Peyer's patch (tissue), 4 donors: ENCODE results near the gene PHLDB3. TPM values are rescaled to one million over a fixed set of nuclear protein-coding genes. Genes with fewer than 3 reads are reported as not detected.

Experiments used
- DNase-seq, 3 donors: peaks; one replicate each; pipeline ENCODE4 v3.0.0-alpha.2; 2017 to 2019
- H3K27ac ChIP-seq, 4 donors: fragments of 200-600 bp; sonication (generic); one replicate each; pipeline ENCODE4 v1.5.1; 2016 to 2019
- H3K27me3 ChIP-seq, 2 donors: fragments of 200-600 bp; sonication (generic); one replicate each; pipeline ENCODE4 v1.5.1; 2019
- H3K36me3 ChIP-seq, 3 donors: fragments of 200-600 bp; sonication (generic); one replicate each; pipeline ENCODE4 v1.5.1; 2016 to 2019
- H3K4me1 ChIP-seq, 4 donors: fragments of 200-600 bp; sonication (generic); one replicate each; pipeline ENCODE4 v1.5.1; 2016 to 2019
- H3K4me3 ChIP-seq, 4 donors: fragments of 200-600 bp; sonication (generic); 1 replicate in 3 of 4; 2 replicates in 1 of 4; pipeline ENCODE4 v1.5.1; 2016 to 2019; ENCODE audit warnings: mild to moderate bottlenecking in 1 of 4
- H3K9me3 ChIP-seq, 4 donors: fragments of 200-600 bp; sonication (generic); one replicate each; pipeline ENCODE4 v1.5.1; 2016 to 2019; ENCODE audit warnings: mild to moderate bottlenecking in 1 of 4
- POLR2A ChIP-seq, 2 donors: fragments of 450-650 bp; IDR thresholded peaks; one replicate each; pipeline ENCODE4 v1.5.1; 2017; ENCODE audit warnings: antibody characterized with exemption in 2 of 2, mild to moderate bottlenecking in 2 of 2, moderate library complexity in 2 of 2
- total RNA-seq, 4 donors: library from RNA; depleted of rRNA; stranded (reverse); fragments of >200 nt; gene quantifications; one replicate each; pipeline ENCODE4 v1.1.0, GENCODE V29; 2016
- TF ChIP-seq, protein P1 (sequence below), 6 experiments: fragments of 450-650 bp in 4 of 6; fragments of 200-600 bp in 2 of 6; sonication (generic) in 1 of 6; IDR thresholded peaks; one replicate each; pipeline ENCODE4 v1.5.1; 2017 to 2019; ENCODE audit warnings: antibody characterized with exemption in 6 of 6, mild to moderate bottlenecking in 3 of 6, moderate library complexity in 1 of 6

Gene PHLDB3
- total RNA-seq, 4 donors from 2014 or later, result 13.0 to 23.4 (median 18.0) TPM

DNA sequence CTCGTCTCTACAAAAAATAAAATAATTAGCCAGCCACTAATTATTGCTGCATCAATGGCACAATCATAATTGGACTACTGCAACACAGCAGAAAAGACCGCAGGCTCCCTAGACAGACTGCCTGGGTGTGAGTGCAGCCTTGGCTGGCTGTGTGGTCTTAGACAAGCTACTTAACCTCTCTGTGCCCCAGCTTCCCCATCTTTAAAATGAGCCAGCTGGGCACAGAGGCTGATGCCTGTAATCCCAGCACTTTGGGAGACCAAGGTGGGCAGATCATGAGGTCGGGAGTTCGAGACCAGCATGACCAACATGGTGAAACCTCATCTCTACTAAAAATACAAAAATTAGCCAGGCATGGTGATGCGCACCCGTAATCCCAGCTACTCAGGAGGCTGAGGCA lies 70.9 kb downstream of the PHLDB3 start:
- H3K4me1 ChIP-seq, result peaks cover 0 to 9% (median 6%) of the 10 kb centered on the region in 4 donors
- H3K36me3 ChIP-seq, result no peaks in the 10 kb centered on the region
- TF ChIP-seq, protein P1, sequence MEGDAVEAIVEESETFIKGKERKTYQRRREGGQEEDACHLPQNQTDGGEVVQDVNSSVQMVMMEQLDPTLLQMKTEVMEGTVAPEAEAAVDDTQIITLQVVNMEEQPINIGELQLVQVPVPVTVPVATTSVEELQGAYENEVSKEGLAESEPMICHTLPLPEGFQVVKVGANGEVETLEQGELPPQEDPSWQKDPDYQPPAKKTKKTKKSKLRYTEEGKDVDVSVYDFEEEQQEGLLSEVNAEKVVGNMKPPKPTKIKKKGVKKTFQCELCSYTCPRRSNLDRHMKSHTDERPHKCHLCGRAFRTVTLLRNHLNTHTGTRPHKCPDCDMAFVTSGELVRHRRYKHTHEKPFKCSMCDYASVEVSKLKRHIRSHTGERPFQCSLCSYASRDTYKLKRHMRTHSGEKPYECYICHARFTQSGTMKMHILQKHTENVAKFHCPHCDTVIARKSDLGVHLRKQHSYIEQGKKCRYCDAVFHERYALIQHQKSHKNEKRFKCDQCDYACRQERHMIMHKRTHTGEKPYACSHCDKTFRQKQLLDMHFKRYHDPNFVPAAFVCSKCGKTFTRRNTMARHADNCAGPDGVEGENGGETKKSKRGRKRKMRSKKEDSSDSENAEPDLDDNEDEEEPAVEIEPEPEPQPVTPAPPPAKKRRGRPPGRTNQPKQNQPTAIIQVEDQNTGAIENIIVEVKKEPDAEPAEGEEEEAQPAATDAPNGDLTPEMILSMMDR (IDR thresholded peaks at IDR 0.05), result no peak
- TF ChIP-seq POLR2A (IDR thresholded peaks at IDR 0.05), result no peak
- DNase-seq, result no peak
- no peak overlapping the region for H3K27ac ChIP-seq
- no peaks in the 10 kb centered on the region for H3K9me3 ChIP-seq
- H3K4me3 ChIP-seq, result no peak overlapping the region
- H3K27me3 ChIP-seq, result no peaks in the 10 kb centered on the region

GRCh38 chr19:43433358-43433673 lies 71.2 kb downstream of the PHLDB3 start:
- no peaks in the 10 kb centered on the region for H3K36me3 ChIP-seq
- no peak for TF ChIP-seq POLR2A (IDR thresholded peaks at IDR 0.05)
- TF ChIP-seq, protein P1 (IDR thresholded peaks at IDR 0.05), result no peak
- no peaks in the 10 kb centered on the region for H3K27me3 ChIP-seq
- H3K9me3 ChIP-seq, result no peaks in the 10 kb centered on the region
- H3K4me1 ChIP-seq, result peaks cover 0 to 5% (median 3%) of the 10 kb centered on the region in 4 donors
- H3K4me3 ChIP-seq, result no peak overlapping the region
- DNase-seq, result no peak
- no peak overlapping the region for H3K27ac ChIP-seq

- DNase-seq, result no peak
- Histone ChIP-seq H3K4me3 (no peak overlapping the region), H3K27ac (no peak overlapping the region)
Observed at GRCh38 chr19:43430976-43431375, 73.6 kb downstream of the PHLDB3 start.

DNA sequence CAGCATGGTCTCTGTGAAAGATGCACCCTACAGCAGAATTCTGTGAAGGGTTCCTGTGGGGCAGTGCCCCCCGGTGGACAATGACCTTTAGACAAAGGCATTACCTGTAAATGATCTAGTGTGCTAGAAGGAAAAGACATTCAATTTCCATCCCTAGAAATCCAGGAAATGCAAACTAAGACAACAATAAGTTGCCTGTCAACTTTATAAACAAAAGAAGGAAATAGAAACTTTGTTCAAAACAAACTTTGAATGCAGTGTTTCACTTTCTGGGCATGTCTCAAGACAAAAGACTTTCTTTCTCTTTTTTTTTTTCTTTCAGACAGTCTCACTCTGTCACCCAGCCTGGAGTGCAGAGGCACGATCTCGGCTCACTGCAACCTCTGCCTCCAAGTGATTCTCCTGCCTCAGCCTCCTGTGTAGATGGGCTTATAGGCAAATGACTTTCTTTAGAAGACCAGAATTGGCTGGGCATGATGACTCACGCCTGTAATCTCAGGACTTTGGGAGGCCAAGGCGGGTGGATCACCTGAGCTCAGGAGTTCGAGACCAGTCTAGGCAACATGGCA lies 74.3 kb downstream of the PHLDB3 start:
- H3K36me3 ChIP-seq, result no peaks in the 10 kb centered on the region
- no peaks in the 10 kb centered on the region for H3K27me3 ChIP-seq
- no peak overlapping the region for H3K4me3 ChIP-seq
- no peak for DNase-seq
- TF ChIP-seq, protein P1 (IDR thresholded peaks at IDR 0.05), result no peak
- no peak for TF ChIP-seq POLR2A (IDR thresholded peaks at IDR 0.05)
- no peaks in the 10 kb centered on the region for H3K9me3 ChIP-seq
- H3K4me1 ChIP-seq, result peaks cover 0 to 13% (median 0%) of the 10 kb centered on the region in 4 donors
- H3K27ac ChIP-seq, result peak overlapping the region in 1 of 4 donors; percentile 1

More at GRCh38 chr19:43430976-43431375, 73.6 kb downstream of the PHLDB3 start:
- Histone ChIP-seq H3K27me3 (no peaks in the 10 kb centered on the region), H3K4me1 (peaks cover 0 to 7% (median 0%) of the 10 kb centered on the region in 4 donors), H3K9me3 (no peaks in the 10 kb centered on the region), H3K36me3 (no peaks in the 10 kb centered on the region)
- TF ChIP-seq, protein P1 (IDR thresholded peaks at IDR 0.05), result no peak
- no peak for TF ChIP-seq POLR2A (IDR thresholded peaks at IDR 0.05)

DNA sequence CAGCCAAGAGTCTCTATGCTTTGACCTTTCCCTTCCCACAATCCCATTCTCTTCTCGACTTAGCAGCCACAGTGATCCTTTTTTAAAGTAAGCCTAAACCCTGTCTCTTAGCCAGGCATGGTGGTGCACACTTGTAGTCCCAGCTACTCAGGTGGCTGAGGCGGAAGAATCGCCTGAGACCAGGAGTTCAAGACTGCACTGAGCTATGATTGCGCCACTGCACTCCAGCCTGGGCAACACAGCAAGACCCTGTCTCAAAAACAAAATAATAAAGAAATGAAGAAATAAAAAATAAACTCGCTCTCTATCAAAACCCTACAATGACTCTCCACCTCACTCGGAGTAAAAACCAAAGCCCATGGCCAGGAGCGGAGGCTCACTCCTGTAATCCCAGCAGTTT lies 75.2 kb downstream of the PHLDB3 start:
- H3K36me3 ChIP-seq, result no peaks in the 10 kb centered on the region
- peaks cover 0 to 13% (median 0%) of the 10 kb centered on the region in 4 donors for H3K4me1 ChIP-seq
- TF ChIP-seq, protein P1 (IDR thresholded peaks at IDR 0.05), result no peak
- TF ChIP-seq POLR2A (IDR thresholded peaks at IDR 0.05), result no peak
- H3K27me3 ChIP-seq, result no peaks in the 10 kb centered on the region
- H3K27ac ChIP-seq, result no peak overlapping the region
- DNase-seq, result no peak
- H3K9me3 ChIP-seq, result no peaks in the 10 kb centered on the region
- no peak overlapping the region for H3K4me3 ChIP-seq
